ENCODE data around the gene KLRC4.
"Not testable (repeated sequence)": the region's sequence is repeated elsewhere in the genome, so short reads cannot be mapped to it uniquely, and the experiment has no call there.

DNA sequence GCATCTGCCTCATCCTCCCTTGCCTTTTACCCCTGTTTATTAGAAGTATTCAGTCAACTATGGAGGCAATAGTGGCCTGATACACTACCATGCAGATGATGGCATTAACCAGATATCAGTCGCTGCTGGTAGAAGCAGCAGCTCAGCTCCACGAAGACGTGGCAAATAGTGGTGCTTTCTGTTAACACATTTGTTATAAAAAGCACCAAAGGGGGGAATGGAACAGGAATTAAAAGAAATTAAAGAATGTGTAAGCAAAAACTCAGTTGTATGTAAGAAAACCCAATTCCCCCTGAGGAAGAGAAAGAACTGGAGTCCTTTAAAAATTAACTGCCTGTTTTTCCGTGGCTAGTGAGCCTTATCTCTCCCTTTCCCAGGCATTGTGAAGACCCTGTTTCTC is 41.8 kb downstream of the KLRC4 start:
- TF ChIP-seq EZH2 (IDR thresholded peaks at IDR 0.05; ENCODE audit: low read length, missing control alignments): not testable (repeated sequence)
- TF ChIP-seq, protein P1, sequence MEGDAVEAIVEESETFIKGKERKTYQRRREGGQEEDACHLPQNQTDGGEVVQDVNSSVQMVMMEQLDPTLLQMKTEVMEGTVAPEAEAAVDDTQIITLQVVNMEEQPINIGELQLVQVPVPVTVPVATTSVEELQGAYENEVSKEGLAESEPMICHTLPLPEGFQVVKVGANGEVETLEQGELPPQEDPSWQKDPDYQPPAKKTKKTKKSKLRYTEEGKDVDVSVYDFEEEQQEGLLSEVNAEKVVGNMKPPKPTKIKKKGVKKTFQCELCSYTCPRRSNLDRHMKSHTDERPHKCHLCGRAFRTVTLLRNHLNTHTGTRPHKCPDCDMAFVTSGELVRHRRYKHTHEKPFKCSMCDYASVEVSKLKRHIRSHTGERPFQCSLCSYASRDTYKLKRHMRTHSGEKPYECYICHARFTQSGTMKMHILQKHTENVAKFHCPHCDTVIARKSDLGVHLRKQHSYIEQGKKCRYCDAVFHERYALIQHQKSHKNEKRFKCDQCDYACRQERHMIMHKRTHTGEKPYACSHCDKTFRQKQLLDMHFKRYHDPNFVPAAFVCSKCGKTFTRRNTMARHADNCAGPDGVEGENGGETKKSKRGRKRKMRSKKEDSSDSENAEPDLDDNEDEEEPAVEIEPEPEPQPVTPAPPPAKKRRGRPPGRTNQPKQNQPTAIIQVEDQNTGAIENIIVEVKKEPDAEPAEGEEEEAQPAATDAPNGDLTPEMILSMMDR (conservative IDR thresholded peaks at IDR 0.05 in 1 of 2, IDR thresholded peaks at IDR 0.05 in 1 of 2; ENCODE audit: low read depth in 1 of 2, low read length in 2 of 2): not testable (repeated sequence)

Data from fibroblast of lung (primary cell).